Gastrocnemius medialis (tissue), 4 donors: ENCODE measurements around the gene USP17L12.
"Not testable (repeated sequence)": the region's sequence is repeated elsewhere in the genome, so short reads cannot be mapped to it uniquely, and the experiment has no call there.

Experiments used
- POLR2A ChIP-seq, 2 donors: fragments of 450-650 bp; IDR thresholded peaks; one replicate each; pipeline ENCODE4 v1.6.1; 2017; ENCODE audit warnings: antibody characterized with exemption in 2 of 2, mild to moderate bottlenecking in 2 of 2, moderate library complexity in 2 of 2
- TF ChIP-seq, protein P1 (sequence below), 5 experiments: fragments of 450-650 bp in 3 of 5; fragments of 200-600 bp in 2 of 5; sonication (generic) in 2 of 5; IDR thresholded peaks in 4 of 5; conservative IDR thresholded peaks in 1 of 5; 1 replicate in 4 of 5; 2 replicates in 1 of 5; pipeline ENCODE4 v1.5.1; 2016 to 2019; ENCODE audit warnings: antibody characterized with exemption in 5 of 5, mild to moderate bottlenecking in 3 of 5, moderate library complexity in 3 of 5

DNA sequence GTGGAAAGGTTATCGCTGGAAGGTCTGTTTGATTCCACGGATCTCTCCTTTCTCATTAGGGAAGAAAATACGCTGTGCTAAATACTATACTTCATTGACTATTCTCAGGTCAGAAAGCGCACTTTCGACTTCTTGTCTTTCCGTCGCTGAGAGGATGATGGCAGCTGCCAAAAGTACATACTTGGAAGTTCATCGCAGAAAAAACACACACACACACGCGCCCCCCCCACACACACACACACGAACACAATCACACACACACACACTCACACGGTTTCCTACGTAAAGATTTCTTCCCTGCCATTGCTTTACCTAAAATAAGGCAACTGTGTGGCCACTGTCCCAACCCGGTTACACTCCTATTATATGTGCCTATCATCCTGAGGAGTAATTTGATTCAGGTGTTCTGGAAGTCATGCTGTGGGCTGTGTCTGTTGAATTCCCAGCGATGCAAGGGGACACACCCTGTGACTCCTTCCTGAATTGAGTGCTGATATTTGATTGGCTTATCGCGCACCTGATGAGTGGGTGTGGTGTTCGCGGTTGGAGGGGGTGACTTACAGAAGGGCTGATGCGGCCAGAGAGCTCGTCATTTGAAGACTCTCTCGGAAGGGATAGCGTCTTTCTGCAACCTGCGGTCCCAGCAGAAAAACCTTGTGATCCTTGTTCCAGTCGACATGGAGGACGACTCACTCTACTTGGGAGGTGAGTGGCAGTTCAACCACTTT is 28.2 kb downstream of the USP17L12 start, which contains the start of gene USP17L18:
- TF ChIP-seq, protein P1, sequence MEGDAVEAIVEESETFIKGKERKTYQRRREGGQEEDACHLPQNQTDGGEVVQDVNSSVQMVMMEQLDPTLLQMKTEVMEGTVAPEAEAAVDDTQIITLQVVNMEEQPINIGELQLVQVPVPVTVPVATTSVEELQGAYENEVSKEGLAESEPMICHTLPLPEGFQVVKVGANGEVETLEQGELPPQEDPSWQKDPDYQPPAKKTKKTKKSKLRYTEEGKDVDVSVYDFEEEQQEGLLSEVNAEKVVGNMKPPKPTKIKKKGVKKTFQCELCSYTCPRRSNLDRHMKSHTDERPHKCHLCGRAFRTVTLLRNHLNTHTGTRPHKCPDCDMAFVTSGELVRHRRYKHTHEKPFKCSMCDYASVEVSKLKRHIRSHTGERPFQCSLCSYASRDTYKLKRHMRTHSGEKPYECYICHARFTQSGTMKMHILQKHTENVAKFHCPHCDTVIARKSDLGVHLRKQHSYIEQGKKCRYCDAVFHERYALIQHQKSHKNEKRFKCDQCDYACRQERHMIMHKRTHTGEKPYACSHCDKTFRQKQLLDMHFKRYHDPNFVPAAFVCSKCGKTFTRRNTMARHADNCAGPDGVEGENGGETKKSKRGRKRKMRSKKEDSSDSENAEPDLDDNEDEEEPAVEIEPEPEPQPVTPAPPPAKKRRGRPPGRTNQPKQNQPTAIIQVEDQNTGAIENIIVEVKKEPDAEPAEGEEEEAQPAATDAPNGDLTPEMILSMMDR (IDR thresholded peaks at IDR 0.05 in 4 of 5, conservative IDR thresholded peaks at IDR 0.05 in 1 of 5), result not testable (repeated sequence)
- not testable (repeated sequence) for TF ChIP-seq POLR2A (IDR thresholded peaks at IDR 0.05)
